Measurements from ENCODE around the gene TBCEL.
A peak's percentile ranks its signal among the peaks of the same experiment; 100 is the strongest.
"Not testable (repeated sequence)": the region's sequence is repeated elsewhere in the genome, so short reads cannot be mapped to it uniquely, and the experiment has no call there.

Gene TBCEL

GRCh38 chr11:121029813-121030445, 6.0 kb downstream of the TBCEL start:
- DNase-seq: no peak

- DNase-seq: no peak
These were observed 7.3 kb downstream of the TBCEL start for GRCh38 chr11:121031167-121031566.

GRCh38 chr11:121031648-121032047, 7.7 kb downstream of the TBCEL start:
- DNase-seq: not testable (repeated sequence)

- DNase-seq: no peak
These were observed 8.6 kb downstream of the TBCEL start for GRCh38 chr11:121032546-121032945.

GRCh38 chr11:121033635-121034034, 9.7 kb downstream of the TBCEL start:
- no peak for DNase-seq

- no peak for DNase-seq
These were observed 11.4 kb downstream of the TBCEL start for GRCh38 chr11:121035169-121035755.

- DNase-seq: no peak
These were observed 11.9 kb downstream of the TBCEL start for GRCh38 chr11:121035780-121036179.

GRCh38 chr11:121037016-121037415, 13.1 kb downstream of the TBCEL start:
- DNase-seq: no peak

GRCh38 chr11:121038648-121039409, 14.9 kb downstream of the TBCEL start:
- no peak for DNase-seq

GRCh38 chr11:121039971-121040613, 16.2 kb downstream of the TBCEL start:
- no peak for DNase-seq

- no peak for DNase-seq
These were observed 16.7 kb downstream of the TBCEL start for GRCh38 chr11:121040614-121041002.

GRCh38 chr11:121041072-121041471, 17.2 kb downstream of the TBCEL start:
- no peak for DNase-seq

GRCh38 chr11:121042296-121042695, 18.4 kb downstream of the TBCEL start:
- DNase-seq: no peak

GRCh38 chr11:121047926-121048325, 24.0 kb downstream of the TBCEL start:
- no peak for DNase-seq

GRCh38 chr11:121048464-121049233, 24.7 kb downstream of the TBCEL start:
- DNase-seq: no peak

- DNase-seq: no peak
These were observed 29.3 kb downstream of the TBCEL start for GRCh38 chr11:121053244-121053643.

- no peak for DNase-seq
These were observed 30.4 kb downstream of the TBCEL start for GRCh38 chr11:121054266-121054665.

- DNase-seq: no peak
These were observed 31.2 kb downstream of the TBCEL start for GRCh38 chr11:121055076-121055475.

- DNase-seq: no peak
These were observed 34.0 kb downstream of the TBCEL start for GRCh38 chr11:121057922-121058321.

GRCh38 chr11:121058941-121059340, 35.0 kb downstream of the TBCEL start:
- no peak for DNase-seq

GRCh38 chr11:121059605-121060004, 35.7 kb downstream of the TBCEL start:
- DNase-seq: peak; percentile 9

- DNase-seq: no peak
These were observed 39.8 kb downstream of the TBCEL start for GRCh38 chr11:121063728-121064127.

GRCh38 chr11:121066623-121067022, 42.7 kb downstream of the TBCEL start:
- DNase-seq: no peak

Data from CD4-positive, alpha-beta T cell treated with Interleukin-10 for 1 hour (primary cell).